ENCODE measurements around the gene RPP30.

Gene RPP30

DNA sequence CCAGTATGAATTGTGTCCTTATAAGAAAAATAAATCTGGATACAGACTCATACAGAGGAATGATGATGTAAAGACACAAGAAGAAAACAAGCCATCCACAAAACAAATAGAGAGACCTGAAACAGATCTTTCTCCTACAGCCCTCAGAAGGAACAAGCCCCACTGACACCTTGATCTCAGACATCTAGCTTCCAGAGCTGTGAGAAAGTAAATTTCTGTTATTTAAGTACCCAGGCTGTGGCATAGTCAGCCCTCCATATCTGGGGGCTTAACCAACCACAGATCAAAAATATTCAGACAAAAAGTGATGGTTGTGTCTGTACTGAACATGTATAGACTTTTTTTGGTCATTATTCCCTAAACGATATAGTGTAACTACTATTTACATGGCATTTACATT is 73.0 kb downstream of the RPP30 start:
- DNase-seq (ENCODE audit: low spot score) = no peak

DNA sequence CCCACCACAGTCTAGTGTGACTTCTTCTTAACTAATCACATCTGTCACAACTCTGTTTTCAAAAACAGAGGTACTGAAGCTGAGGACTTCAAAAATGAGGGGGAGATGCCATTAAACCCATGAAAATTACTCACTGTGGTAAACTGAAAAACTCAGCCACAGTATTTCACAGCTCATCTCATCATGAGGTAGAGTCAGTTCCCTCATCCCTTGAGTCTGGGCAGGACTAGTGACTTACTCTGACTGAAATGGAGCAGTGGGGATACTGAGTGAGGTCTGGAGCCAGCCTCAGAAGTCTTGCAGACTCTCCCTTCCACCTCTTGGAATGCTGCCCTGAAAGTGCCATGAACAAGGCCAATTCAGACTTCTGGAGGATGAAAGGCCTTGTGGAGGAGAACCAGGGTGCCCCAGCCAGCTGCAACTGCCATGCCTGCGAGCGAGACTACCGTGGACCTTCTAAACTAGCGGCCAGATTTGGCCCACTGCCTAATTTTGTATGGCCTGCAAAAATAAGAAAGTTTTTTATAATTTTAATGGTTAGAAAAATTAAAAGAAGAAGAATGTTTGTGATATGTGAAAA is 73.8 kb downstream of the RPP30 start:
- DNase-seq (ENCODE audit: low spot score) = no peak

DNA sequence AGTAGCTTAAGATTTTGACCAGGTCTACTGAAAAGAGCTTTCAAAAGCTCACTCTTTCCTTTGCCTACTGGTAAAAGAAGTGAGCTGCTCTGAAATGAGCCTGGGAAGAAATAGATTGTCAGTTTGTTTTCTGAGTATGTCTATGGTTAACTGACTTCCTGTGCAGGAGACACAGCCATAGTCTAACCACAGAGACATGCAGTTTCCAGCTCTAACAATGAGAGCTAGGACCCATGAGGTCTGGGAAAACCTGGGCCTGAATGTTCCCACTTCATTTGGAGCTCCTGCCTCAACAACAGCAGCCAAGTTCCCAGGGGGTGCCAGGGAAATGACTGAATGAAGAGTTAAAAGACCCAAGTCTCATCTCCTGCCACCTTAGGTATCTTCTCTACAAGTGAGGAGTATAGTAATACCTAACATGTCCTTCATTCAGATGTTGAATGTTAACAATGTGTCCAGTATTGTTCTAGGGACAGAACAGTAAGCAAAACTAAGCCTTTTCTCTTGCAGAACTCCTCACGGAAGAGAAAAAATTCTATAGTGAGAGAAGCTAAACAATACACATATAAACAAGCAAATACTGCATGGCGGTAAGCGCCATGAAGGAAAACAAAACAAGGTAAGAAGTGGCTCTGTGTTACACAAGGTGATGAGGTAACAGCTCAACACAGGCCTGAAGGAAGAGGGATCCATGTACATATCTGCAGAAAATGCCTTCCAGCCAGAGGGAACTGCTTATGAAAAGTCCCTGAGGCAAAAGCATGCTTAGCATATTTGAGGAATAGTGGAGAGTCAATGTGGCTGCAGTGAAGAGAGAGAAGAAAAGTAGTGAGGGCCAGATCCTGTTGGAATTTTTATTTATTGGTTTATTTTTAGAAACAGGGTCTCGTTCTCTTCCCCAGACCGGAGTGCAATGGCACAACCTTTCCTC is 75.5 kb downstream of the RPP30 start:
- no peak for DNase-seq (ENCODE audit: low spot score)

Measured in cerebellar cortex (tissue), 1 donor.